Neural cell (in vitro differentiated cells): ENCODE data around the gene CAMK2B. TPM values are rescaled to one million over a fixed set of nuclear protein-coding genes. Genes with fewer than 3 reads are reported as not detected.

Experiments used
- H2AFZ ChIP-seq: fragments of 200-600, 300-800 bp; sonication (generic), shearing (Covaris generic); 2 replicates; pipeline ENCODE4 v1.6.0; 2014; ENCODE audit warnings: low read depth, mild to moderate bottlenecking, antibody characterized with exemption, low read length, moderate library complexity
- H3F3A ChIP-seq: fragments of 200-600 bp; shearing (Covaris generic); 2 replicates; pipeline ENCODE4 v1.6.1; 2016; ENCODE audit warnings: mild to moderate bottlenecking, moderate library complexity, mixed read lengths, antibody characterized with exemption, low read length; ENCODE audit not compliant: insufficient read depth, poor library complexity, severe bottlenecking
- H3K27ac ChIP-seq: fragments of 200-600, 300-800 bp; sonication (generic), shearing (Covaris generic); 2 replicates; pipeline ENCODE4 v1.5.1; 2014; ENCODE audit warnings: mild to moderate bottlenecking, low read length, moderate library complexity
- H3K27me3 ChIP-seq: fragments of 300-800, 200-600 bp; sonication (generic), shearing (Covaris generic); 2 replicates; pipeline ENCODE4 v1.6.0; 2014; ENCODE audit warnings: mild to moderate bottlenecking, low read depth, low read length, moderate library complexity; ENCODE audit not compliant: insufficient read depth
- H3K36me3 ChIP-seq: fragments of 300-800, 200-600 bp; sonication (generic), shearing (Covaris generic); 2 replicates; pipeline ENCODE4 v1.5.1; 2014; ENCODE audit warnings: mild to moderate bottlenecking, antibody characterized with exemption, low read length, moderate library complexity; ENCODE audit not compliant: insufficient read depth
- H3K4me2 ChIP-seq: fragments of 300-800, 200-600 bp; sonication (generic), shearing (Covaris generic); 2 replicates; pipeline ENCODE4 v1.6.0; 2014; ENCODE audit warnings: mild to moderate bottlenecking, low read length
- H3K4me3 ChIP-seq: fragments of 300-800, 200-600 bp; sonication (generic), shearing (Covaris generic); 2 replicates; pipeline ENCODE4 v1.5.1; 2014; ENCODE audit warnings: mild to moderate bottlenecking, low read length, moderate library complexity
- H3K79me2 ChIP-seq: fragments of 200-600 bp; shearing (Covaris generic); replicated peaks from 2 replicates; pipeline ENCODE4 v1.6.0; 2014; ENCODE audit warnings: mild to moderate bottlenecking, low read length, moderate library complexity; ENCODE audit not compliant: insufficient read depth
- H3K9ac ChIP-seq: fragments of 300-800, 200-600 bp; sonication (generic), shearing (Covaris generic); 2 replicates; pipeline ENCODE4 v1.6.1; 2016; ENCODE audit warnings: mild to moderate bottlenecking, low read length, mixed read lengths
- H3K9me2 ChIP-seq: fragments of 200-600 bp; shearing (Covaris generic); 2 replicates; pipeline ENCODE4 v1.6.1; 2016; ENCODE audit warnings: mild to moderate bottlenecking, low read length, mixed read lengths; ENCODE audit not compliant: insufficient read depth
- H3K9me3 ChIP-seq: fragments of 200-600, 300-800 bp; sonication (generic), shearing (Covaris generic); 2 replicates; pipeline ENCODE4 v1.6.1; 2016; ENCODE audit warnings: mild to moderate bottlenecking, mixed run types, low read length, moderate library complexity, mixed read lengths
- H4K20me1 ChIP-seq: fragments of 200-600 bp; shearing (Covaris generic); 2 replicates; pipeline ENCODE4 v1.6.1; 2016; ENCODE audit warnings: mild to moderate bottlenecking, mixed run types; ENCODE audit not compliant: insufficient read depth
- EP300 ChIP-seq: fragments of 450-650 bp; conservative IDR thresholded peaks from 2 replicates; pipeline ENCODE4 v1.6.1; 2014; ENCODE audit warnings: antibody characterized with exemption, mild to moderate bottlenecking, moderate library complexity; ENCODE audit not compliant: poor library complexity, severe bottlenecking
- EZH2 ChIP-seq: fragments of 200-600, 300-800 bp; shearing (Covaris generic), sonication (generic); IDR thresholded peaks from 2 replicates; pipeline ENCODE4 v1.6.1; 2014; ENCODE audit warnings: antibody characterized with exemption, low read length, borderline replicate concordance, mild to moderate bottlenecking; ENCODE audit not compliant: insufficient read depth, poor library complexity, severe bottlenecking
- MXI1 ChIP-seq: fragments of 450-650 bp; conservative IDR thresholded peaks from 2 replicates; pipeline ENCODE4 v1.6.1; 2014; ENCODE audit warnings: antibody characterized with exemption, mild to moderate bottlenecking; ENCODE audit not compliant: poor library complexity, severe bottlenecking
- POLR2AphosphoS5 ChIP-seq: IDR thresholded peaks from 2 replicates; pipeline ENCODE4 v1.6.1; 2012
- RAD21 ChIP-seq: fragments of 450-650 bp; conservative IDR thresholded peaks from 2 replicates; pipeline ENCODE4 v1.6.1; 2014; ENCODE audit warnings: antibody characterized with exemption, mild to moderate bottlenecking, moderate library complexity
- SMC3 ChIP-seq: fragments of 450-650 bp; conservative IDR thresholded peaks from 2 replicates; pipeline ENCODE4 v1.6.1; 2014; ENCODE audit warnings: antibody characterized with exemption, mild to moderate bottlenecking, moderate library complexity; ENCODE audit not compliant: poor library complexity
- TAF1 ChIP-seq: IDR thresholded peaks from 2 replicates; pipeline ENCODE4 v1.6.1; 2012; ENCODE audit warnings: low read depth
- polyA plus RNA-seq: library from polyadenylated mRNA; depleted of rRNA; stranded (reverse); fragments of >200 nt; gene quantifications from 2 replicates; pipeline ENCODE4 v1.2.3, GENCODE V29; 2014
- TF ChIP-seq, protein P1 (sequence below): IDR thresholded peaks from 2 replicates; pipeline ENCODE4 v1.6.1; 2012; ENCODE audit warnings: borderline replicate concordance
- TF ChIP-seq, protein P2 (sequence below): fragments of 450-650 bp; IDR thresholded peaks from 2 replicates; pipeline ENCODE4 v1.5.1; 2014; ENCODE audit warnings: antibody characterized with exemption, mild to moderate bottlenecking, moderate library complexity; ENCODE audit not compliant: poor library complexity, severe bottlenecking

Gene CAMK2B
- polyA plus RNA-seq, 1 donor from 2014 or later = 67.3 TPM

- TF ChIP-seq SMC3 = no peak
- no peak for TF ChIP-seq EZH2
- TF ChIP-seq MXI1 = no peak
- no peak for TF ChIP-seq RAD21
- TF ChIP-seq, protein P1, sequence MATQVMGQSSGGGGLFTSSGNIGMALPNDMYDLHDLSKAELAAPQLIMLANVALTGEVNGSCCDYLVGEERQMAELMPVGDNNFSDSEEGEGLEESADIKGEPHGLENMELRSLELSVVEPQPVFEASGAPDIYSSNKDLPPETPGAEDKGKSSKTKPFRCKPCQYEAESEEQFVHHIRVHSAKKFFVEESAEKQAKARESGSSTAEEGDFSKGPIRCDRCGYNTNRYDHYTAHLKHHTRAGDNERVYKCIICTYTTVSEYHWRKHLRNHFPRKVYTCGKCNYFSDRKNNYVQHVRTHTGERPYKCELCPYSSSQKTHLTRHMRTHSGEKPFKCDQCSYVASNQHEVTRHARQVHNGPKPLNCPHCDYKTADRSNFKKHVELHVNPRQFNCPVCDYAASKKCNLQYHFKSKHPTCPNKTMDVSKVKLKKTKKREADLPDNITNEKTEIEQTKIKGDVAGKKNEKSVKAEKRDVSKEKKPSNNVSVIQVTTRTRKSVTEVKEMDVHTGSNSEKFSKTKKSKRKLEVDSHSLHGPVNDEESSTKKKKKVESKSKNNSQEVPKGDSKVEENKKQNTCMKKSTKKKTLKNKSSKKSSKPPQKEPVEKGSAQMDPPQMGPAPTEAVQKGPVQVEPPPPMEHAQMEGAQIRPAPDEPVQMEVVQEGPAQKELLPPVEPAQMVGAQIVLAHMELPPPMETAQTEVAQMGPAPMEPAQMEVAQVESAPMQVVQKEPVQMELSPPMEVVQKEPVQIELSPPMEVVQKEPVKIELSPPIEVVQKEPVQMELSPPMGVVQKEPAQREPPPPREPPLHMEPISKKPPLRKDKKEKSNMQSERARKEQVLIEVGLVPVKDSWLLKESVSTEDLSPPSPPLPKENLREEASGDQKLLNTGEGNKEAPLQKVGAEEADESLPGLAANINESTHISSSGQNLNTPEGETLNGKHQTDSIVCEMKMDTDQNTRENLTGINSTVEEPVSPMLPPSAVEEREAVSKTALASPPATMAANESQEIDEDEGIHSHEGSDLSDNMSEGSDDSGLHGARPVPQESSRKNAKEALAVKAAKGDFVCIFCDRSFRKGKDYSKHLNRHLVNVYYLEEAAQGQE = no peak
- no peak for TF ChIP-seq EP300
- Histone ChIP-seq H4K20me1 (no peaks in the 10 kb centered on the region), H3F3A (no peaks in the 10 kb centered on the region), H3K27me3 (no peaks in the 10 kb centered on the region), H3K79me2 (no peaks in the 10 kb centered on the region), H2AFZ (no peak overlapping the region), H3K27ac (peak overlapping the region; percentile 45), H3K4me3 (no peak overlapping the region), H3K4me2 (no peak overlapping the region), H3K36me3 (no peaks in the 10 kb centered on the region), H3K9me3 (no peaks in the 10 kb centered on the region), H3K9me2 (no peaks in the 10 kb centered on the region), H3K9ac (peak overlapping the region; percentile 27)
Measured at GRCh38 chr7:44258865-44259546, 66.4 kb downstream of the CAMK2B start.

- Histone ChIP-seq H3K36me3 (no peaks in the 10 kb centered on the region), H3K27me3 (no peaks in the 10 kb centered on the region), H4K20me1 (no peaks in the 10 kb centered on the region), H3K79me2 (no peaks in the 10 kb centered on the region), H3K4me2 (no peak overlapping the region), H3K9me2 (no peaks in the 10 kb centered on the region), H3K4me3 (no peak overlapping the region), H3K9ac (peak overlapping the region; percentile 27), H3F3A (no peaks in the 10 kb centered on the region), H3K9me3 (no peaks in the 10 kb centered on the region), H2AFZ (no peak overlapping the region), H3K27ac (peak overlapping the region; percentile 45)
- TF ChIP-seq MXI1 = no peak
- no peak for TF ChIP-seq RAD21
- no peak for TF ChIP-seq SMC3
- TF ChIP-seq EP300 = no peak
- TF ChIP-seq, protein P1 = no peak
- no peak for TF ChIP-seq POLR2AphosphoS5
- TF ChIP-seq, protein P2, sequence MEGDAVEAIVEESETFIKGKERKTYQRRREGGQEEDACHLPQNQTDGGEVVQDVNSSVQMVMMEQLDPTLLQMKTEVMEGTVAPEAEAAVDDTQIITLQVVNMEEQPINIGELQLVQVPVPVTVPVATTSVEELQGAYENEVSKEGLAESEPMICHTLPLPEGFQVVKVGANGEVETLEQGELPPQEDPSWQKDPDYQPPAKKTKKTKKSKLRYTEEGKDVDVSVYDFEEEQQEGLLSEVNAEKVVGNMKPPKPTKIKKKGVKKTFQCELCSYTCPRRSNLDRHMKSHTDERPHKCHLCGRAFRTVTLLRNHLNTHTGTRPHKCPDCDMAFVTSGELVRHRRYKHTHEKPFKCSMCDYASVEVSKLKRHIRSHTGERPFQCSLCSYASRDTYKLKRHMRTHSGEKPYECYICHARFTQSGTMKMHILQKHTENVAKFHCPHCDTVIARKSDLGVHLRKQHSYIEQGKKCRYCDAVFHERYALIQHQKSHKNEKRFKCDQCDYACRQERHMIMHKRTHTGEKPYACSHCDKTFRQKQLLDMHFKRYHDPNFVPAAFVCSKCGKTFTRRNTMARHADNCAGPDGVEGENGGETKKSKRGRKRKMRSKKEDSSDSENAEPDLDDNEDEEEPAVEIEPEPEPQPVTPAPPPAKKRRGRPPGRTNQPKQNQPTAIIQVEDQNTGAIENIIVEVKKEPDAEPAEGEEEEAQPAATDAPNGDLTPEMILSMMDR = no peak
- no peak for TF ChIP-seq EZH2
- TF ChIP-seq TAF1 = no peak
Measured at GRCh38 chr7:44258423-44258760, 67.0 kb downstream of the CAMK2B start.
